Breast epithelium (tissue), 3 donors: ENCODE results near the gene FBN1.

Experiments
- POLR2A ChIP-seq: fragments of 450-650 bp; IDR thresholded peaks from one replicate; pipeline ENCODE4 v1.6.1; 2016; ENCODE audit warnings: antibody characterized with exemption, mild to moderate bottlenecking, moderate library complexity
- POLR2AphosphoS5 ChIP-seq, 3 donors: sonication (generic); formaldehyde crosslinking; IDR thresholded peaks; one replicate each; pipeline ENCODE4 v1.6.1; 2017; ENCODE audit warnings: antibody characterized with exemption in 3 of 3
- TF ChIP-seq, protein P1 (sequence below), 3 donors: fragments of 450-650 bp; IDR thresholded peaks; one replicate each; pipeline ENCODE4 v1.5.1; 2016 to 2017; ENCODE audit warnings: antibody characterized with exemption in 3 of 3, mild to moderate bottlenecking in 3 of 3, moderate library complexity in 3 of 3

DNA sequence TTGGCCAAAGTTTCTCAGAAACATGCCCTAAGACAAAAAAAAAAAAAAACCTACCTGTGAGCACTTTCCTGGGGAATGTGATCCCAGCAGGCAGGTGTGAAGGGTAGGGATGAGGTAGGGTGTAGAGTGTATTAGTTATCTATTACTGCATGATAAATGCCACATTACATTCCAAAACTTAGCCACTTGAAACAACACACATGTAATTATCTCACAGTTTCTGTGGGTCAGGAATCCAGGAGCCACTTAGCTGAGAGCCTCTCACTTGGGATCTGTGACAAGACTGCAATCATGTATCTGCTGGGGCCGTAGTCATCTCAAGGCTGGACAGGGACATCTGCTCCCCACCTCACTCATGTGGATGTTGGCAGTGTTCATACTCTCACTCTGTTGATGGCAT lies 18.9 kb upstream of the FBN1 start:
- TF ChIP-seq, protein P1, sequence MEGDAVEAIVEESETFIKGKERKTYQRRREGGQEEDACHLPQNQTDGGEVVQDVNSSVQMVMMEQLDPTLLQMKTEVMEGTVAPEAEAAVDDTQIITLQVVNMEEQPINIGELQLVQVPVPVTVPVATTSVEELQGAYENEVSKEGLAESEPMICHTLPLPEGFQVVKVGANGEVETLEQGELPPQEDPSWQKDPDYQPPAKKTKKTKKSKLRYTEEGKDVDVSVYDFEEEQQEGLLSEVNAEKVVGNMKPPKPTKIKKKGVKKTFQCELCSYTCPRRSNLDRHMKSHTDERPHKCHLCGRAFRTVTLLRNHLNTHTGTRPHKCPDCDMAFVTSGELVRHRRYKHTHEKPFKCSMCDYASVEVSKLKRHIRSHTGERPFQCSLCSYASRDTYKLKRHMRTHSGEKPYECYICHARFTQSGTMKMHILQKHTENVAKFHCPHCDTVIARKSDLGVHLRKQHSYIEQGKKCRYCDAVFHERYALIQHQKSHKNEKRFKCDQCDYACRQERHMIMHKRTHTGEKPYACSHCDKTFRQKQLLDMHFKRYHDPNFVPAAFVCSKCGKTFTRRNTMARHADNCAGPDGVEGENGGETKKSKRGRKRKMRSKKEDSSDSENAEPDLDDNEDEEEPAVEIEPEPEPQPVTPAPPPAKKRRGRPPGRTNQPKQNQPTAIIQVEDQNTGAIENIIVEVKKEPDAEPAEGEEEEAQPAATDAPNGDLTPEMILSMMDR (IDR thresholded peaks at IDR 0.05): no peak
- TF ChIP-seq POLR2A (no peak), POLR2AphosphoS5 (IDR thresholded peaks at IDR 0.05) (no peak)
